Measurements from ENCODE around the gene STK24. TPM values are rescaled to one million over a fixed set of nuclear protein-coding genes. Genes with fewer than 3 reads are reported as not detected.

The STK24 gene
- total and polyA plus RNA-seq, 2 of the 4 experiments (the other 2 are of a cell fraction) = 29.2 to 43.4 TPM

GRCh38 chr13:98438246-98439125 is 138.4 kb downstream of the STK24 start:
- BruUV-seq (replicated peaks) = no TSS peak
- POLR2A ChIA-PET (ENCODE audit: unreplicated experiment) = no interaction called here
- H3K23ac ChIP-seq (ENCODE audit: low read depth, low read length) = no peak overlapping the region
- in situ Hi-C loops (cut with MboI; ENCODE audit: low sequenced_read_pairs) (loop anchor here (25.0 kb wide), 1 partner anchor 599 kb away; no protein-coding TSS in a partner anchor), intact Hi-C loops (cut with micrococcal nuclease) (no loop called here), dilution Hi-C loops (cut with HindIII; ENCODE audit: low sequenced_read_pairs, unreplicated experiment) (no loop called here)
- H3K9me1 ChIP-seq (ENCODE audit: insufficient read depth, low read length) = peaks cover 6% of the 10 kb centered on the region
- H3K4me3 ChIP-seq (ENCODE audit: insufficient read depth, low read depth, low read length) = no peak overlapping the region
- H2BK5ac ChIP-seq (ENCODE audit: low read depth, low read length, poor library complexity, severe bottlenecking) = no peak overlapping the region
- no peak overlapping the region for H3K14ac ChIP-seq (replicated peaks; ENCODE audit: low read depth, low read length)
- H4K8ac ChIP-seq (ENCODE audit: low read depth in 2 of 2, low read length in 2 of 2) = no peak overlapping the region
- CTCF ChIA-PET = no interaction called here
- H2BK15ac ChIP-seq (ENCODE audit: low read depth, low read length) = no peak overlapping the region
- DNase-seq (no peak), ATAC-seq (ENCODE audit: low read depth) (no peak)
- no peak overlapping the region for H3K18ac ChIP-seq (ENCODE audit: low read depth, low read length)
- H3K9me3 ChIP-seq (ENCODE audit: control insufficient read depth, insufficient read depth, low read length) = no peaks in the 10 kb centered on the region
- no peak overlapping the region for H2BK120ac ChIP-seq (ENCODE audit: low read depth, low read length)
- no peak overlapping the region for H2AK9ac ChIP-seq (replicated peaks; ENCODE audit: low read depth, low read length, poor library complexity)
- peaks cover 4% of the 10 kb centered on the region for H3K4me1 ChIP-seq (ENCODE audit: control insufficient read depth, insufficient read depth, low read length)
- no peak overlapping the region for H2BK20ac ChIP-seq (ENCODE audit: low read depth, low read length)
- H3K36me3 ChIP-seq (ENCODE audit: control insufficient read depth, insufficient read depth, low read length) = peaks cover 82% of the 10 kb centered on the region
- peaks cover 11% of the 10 kb centered on the region for H4K20me1 ChIP-seq (ENCODE audit: insufficient read depth, low read length)
- no peak overlapping the region for H3K56ac ChIP-seq (ENCODE audit: extremely low read depth, insufficient read depth, low read length)
- no peaks in the 10 kb centered on the region for H3K27me3 ChIP-seq (ENCODE audit: control insufficient read depth, insufficient read depth, low read length)
- H3K4me2 ChIP-seq (ENCODE audit: low read depth, low read length) = no peak overlapping the region
- no peak overlapping the region for H4K5ac ChIP-seq (ENCODE audit: low read depth, low read length)
- no peak overlapping the region for H3K4ac ChIP-seq (ENCODE audit: low read depth, low read length)
- H3K9ac ChIP-seq (ENCODE audit: low read depth, low read length) = no peak overlapping the region
- H3K79me1 ChIP-seq (ENCODE audit: low read depth in 1 of 2, low read length in 2 of 2) = peaks cover 0 to 15% of the 10 kb centered on the region in 2 experiments; a peak in 2 of 4 replicates
- H4K91ac ChIP-seq (ENCODE audit: insufficient read depth, low read depth, low read length) = no peak overlapping the region
- H2AK5ac ChIP-seq (ENCODE audit: low read depth, low read length) = no peak overlapping the region
- 98% methylated on average over 8 of the region's 27 CpGs; no CpG with 5 or more reads in 1 of the 2 experiments for WGBS, 2 experiments (ENCODE audit: extremely low coverage in 2 of 2, insufficient read length in 1 of 2)
- no peak overlapping the region for H2AFZ ChIP-seq (replicated peaks; ENCODE audit: low read length, poor library complexity)
- H3K27ac ChIP-seq (ENCODE audit: insufficient read depth, low read length) = no peak overlapping the region
- TF ChIP-seq MXI1 (IDR thresholded peaks at IDR 0.05; ENCODE audit: borderline replicate concordance, low read depth, low read length) = no peak
- TF ChIP-seq CTCF (conservative IDR thresholded peaks at IDR 0.05; ENCODE audit: low read depth, low read length) = no peak
- no peak for TF ChIP-seq POLR2A (IDR thresholded peaks at IDR 0.05; ENCODE audit: low read depth, low read length)
- TF ChIP-seq CHD1 (IDR thresholded peaks at IDR 0.05; ENCODE audit: low read depth, low read length) = no peak
- TF ChIP-seq BHLHE40 (IDR thresholded peaks at IDR 0.05; ENCODE audit: low read depth, low read length) = no peak
- TF ChIP-seq RAD21 (IDR thresholded peaks at IDR 0.05; ENCODE audit: low read length) = no peak
- no peak for TF ChIP-seq RCOR1 (IDR thresholded peaks at IDR 0.05; ENCODE audit: insufficient replicate concordance, low read length)
- TF ChIP-seq CEBPB (IDR thresholded peaks at IDR 0.05; ENCODE audit: low read depth, low read length) = no peak
- TF ChIP-seq SMC3 (IDR thresholded peaks at IDR 0.05; ENCODE audit: low read depth, low read length) = no peak
- no peak for TF ChIP-seq MAZ (IDR thresholded peaks at IDR 0.05; ENCODE audit: borderline replicate concordance, low read depth, low read length)
- TF ChIP-seq RFX5 (IDR thresholded peaks at IDR 0.05; ENCODE audit: low read depth, low read length) = no peak
- TF ChIP-seq, protein P1, sequence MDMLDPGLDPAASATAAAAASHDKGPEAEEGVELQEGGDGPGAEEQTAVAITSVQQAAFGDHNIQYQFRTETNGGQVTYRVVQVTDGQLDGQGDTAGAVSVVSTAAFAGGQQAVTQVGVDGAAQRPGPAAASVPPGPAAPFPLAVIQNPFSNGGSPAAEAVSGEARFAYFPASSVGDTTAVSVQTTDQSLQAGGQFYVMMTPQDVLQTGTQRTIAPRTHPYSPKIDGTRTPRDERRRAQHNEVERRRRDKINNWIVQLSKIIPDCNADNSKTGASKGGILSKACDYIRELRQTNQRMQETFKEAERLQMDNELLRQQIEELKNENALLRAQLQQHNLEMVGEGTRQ (IDR thresholded peaks at IDR 0.05; ENCODE audit: low read depth, low read length) = no peak
- TF ChIP-seq, protein P2, sequence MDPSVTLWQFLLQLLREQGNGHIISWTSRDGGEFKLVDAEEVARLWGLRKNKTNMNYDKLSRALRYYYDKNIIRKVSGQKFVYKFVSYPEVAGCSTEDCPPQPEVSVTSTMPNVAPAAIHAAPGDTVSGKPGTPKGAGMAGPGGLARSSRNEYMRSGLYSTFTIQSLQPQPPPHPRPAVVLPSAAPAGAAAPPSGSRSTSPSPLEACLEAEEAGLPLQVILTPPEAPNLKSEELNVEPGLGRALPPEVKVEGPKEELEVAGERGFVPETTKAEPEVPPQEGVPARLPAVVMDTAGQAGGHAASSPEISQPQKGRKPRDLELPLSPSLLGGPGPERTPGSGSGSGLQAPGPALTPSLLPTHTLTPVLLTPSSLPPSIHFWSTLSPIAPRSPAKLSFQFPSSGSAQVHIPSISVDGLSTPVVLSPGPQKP (IDR thresholded peaks at IDR 0.05; ENCODE audit: borderline replicate concordance, low read depth, low read length) = no peak
- no peak for TF ChIP-seq MAFK (IDR thresholded peaks at IDR 0.05; ENCODE audit: low read depth, low read length)
- no peak for TF ChIP-seq NFE2L2 (IDR thresholded peaks at IDR 0.05; ENCODE audit: low read depth, low read length)
